ENCODE results near the gene JUND. TPM values are rescaled to one million over a fixed set of nuclear protein-coding genes. Genes with fewer than 3 reads are reported as not detected.

JUND gene
- total RNA-seq, 2 donors from 2014 or later = 521 to 844 TPM

GRCh38 chr19:18301718-18302111 lies 20.3 kb upstream of the JUND start:
- no peaks in the 10 kb centered on the region for H3K9me3 ChIP-seq
- no peaks in the 10 kb centered on the region for H3K27me3 ChIP-seq (replicated peaks; ENCODE audit: insufficient read depth)
- no peak overlapping the region for H3K4me3 ChIP-seq
- peaks cover 5% of the 10 kb centered on the region for H3K4me1 ChIP-seq (replicated peaks)
- no peaks in the 10 kb centered on the region for H3K36me3 ChIP-seq
- intact Hi-C loops (cut with DNase I) = no loop called here
- no peak for TF ChIP-seq POLR2AphosphoS5 (IDR thresholded peaks at IDR 0.05)
- TF ChIP-seq, protein P1, sequence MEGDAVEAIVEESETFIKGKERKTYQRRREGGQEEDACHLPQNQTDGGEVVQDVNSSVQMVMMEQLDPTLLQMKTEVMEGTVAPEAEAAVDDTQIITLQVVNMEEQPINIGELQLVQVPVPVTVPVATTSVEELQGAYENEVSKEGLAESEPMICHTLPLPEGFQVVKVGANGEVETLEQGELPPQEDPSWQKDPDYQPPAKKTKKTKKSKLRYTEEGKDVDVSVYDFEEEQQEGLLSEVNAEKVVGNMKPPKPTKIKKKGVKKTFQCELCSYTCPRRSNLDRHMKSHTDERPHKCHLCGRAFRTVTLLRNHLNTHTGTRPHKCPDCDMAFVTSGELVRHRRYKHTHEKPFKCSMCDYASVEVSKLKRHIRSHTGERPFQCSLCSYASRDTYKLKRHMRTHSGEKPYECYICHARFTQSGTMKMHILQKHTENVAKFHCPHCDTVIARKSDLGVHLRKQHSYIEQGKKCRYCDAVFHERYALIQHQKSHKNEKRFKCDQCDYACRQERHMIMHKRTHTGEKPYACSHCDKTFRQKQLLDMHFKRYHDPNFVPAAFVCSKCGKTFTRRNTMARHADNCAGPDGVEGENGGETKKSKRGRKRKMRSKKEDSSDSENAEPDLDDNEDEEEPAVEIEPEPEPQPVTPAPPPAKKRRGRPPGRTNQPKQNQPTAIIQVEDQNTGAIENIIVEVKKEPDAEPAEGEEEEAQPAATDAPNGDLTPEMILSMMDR (IDR thresholded peaks at IDR 0.05) = no peak
- no peak for TF ChIP-seq POLR2A (IDR thresholded peaks at IDR 0.05)
- DNase-seq (ENCODE audit: low spot score) = no peak
- WGBS = 52% methylated on average over 4 of the region's 4 CpGs
- no peak overlapping the region for H3K27ac ChIP-seq

DNA sequence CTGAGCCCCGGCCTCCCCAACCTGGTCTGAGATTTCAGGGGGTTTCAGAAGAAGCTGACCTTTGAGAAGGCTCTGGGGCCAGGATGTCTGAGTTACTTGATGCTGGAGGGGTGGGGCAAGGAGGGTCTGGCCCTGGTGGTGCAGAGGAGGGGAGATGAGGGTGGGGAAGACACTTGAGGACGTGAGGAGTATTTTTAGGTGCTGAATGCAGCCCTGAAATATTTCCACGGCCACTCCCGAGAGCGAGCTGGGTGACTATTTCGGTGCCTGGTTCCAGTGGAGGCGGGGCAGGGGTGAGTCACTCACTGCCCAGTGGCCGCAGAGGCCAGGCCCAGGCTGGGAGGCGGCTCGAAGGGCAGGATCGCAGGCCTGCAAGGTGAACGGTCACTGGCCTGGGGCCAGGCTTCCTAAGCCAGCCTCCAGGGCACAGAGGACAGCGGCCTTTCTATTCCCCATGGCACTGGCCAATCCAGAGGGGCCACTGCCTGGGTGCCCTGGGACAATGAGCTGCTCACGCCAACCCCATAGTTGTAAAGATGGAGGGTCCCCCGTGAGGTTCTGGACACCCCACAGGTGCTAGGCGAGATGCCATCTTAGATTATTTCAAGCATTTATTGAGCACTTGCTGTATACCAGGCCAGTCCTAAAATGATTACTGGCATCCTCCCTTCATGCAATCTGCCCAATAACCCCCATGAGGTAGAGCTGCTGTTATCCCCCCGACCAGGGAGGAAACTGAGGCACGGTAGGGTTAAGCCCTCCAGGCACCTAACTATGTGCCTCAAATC lies 19.7 kb upstream of the JUND start:
- intact Hi-C loops (cut with DNase I) = no loop called here
- DNase-seq (ENCODE audit: low spot score) = no peak
- no peaks in the 10 kb centered on the region for H3K27me3 ChIP-seq (replicated peaks; ENCODE audit: insufficient read depth)
- no peak overlapping the region for H3K27ac ChIP-seq
- H3K4me3 ChIP-seq = no peak overlapping the region
- no peaks in the 10 kb centered on the region for H3K9me3 ChIP-seq
- H3K4me1 ChIP-seq (replicated peaks) = peaks cover 5% of the 10 kb centered on the region
- WGBS = 50% methylated on average over 18 of the region's 18 CpGs
- H3K36me3 ChIP-seq = no peaks in the 10 kb centered on the region
- TF ChIP-seq POLR2A (IDR thresholded peaks at IDR 0.05) = no peak
- peak; percentile 23 for TF ChIP-seq POLR2AphosphoS5 (IDR thresholded peaks at IDR 0.05)

GRCh38 chr19:18299654-18300053 lies 18.2 kb upstream of the JUND start:
- H3K36me3 ChIP-seq = no peaks in the 10 kb centered on the region
- no peak for DNase-seq (ENCODE audit: low spot score)
- H3K4me3 ChIP-seq = no peak overlapping the region
- WGBS = 90% methylated on average over 9 of the region's 9 CpGs
- no peaks in the 10 kb centered on the region for H3K9me3 ChIP-seq
- H3K27me3 ChIP-seq (replicated peaks; ENCODE audit: insufficient read depth) = no peaks in the 10 kb centered on the region
- intact Hi-C loops (cut with DNase I) = no loop called here
- no peak overlapping the region for H3K27ac ChIP-seq
- TF ChIP-seq, protein P1 (IDR thresholded peaks at IDR 0.05) = no peak
- TF ChIP-seq POLR2A (IDR thresholded peaks at IDR 0.05) = no peak
- no peak for TF ChIP-seq POLR2AphosphoS5 (IDR thresholded peaks at IDR 0.05)
- no peaks in the 10 kb centered on the region for H3K4me1 ChIP-seq (replicated peaks)

DNA sequence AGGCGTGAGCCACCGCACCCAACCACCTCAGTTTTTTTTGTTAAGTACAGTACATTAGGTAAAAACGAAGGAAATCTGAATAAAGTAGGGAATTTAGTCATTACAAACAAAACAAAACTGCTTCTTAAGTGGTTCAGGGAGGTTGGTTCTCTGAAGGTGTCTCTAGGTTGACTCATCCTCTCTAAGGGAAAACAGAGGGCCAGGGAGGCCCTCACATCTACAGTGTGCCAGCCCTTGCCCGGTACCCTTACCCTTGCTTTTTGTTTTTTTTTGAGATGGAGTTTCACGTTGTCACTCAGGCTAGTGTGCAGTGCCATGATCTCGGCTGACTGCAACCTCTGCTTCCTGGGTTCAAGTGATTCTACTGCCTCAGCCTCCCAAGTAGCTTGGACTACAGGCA lies 17.2 kb upstream of the JUND start:
- no peaks in the 10 kb centered on the region for H3K4me1 ChIP-seq (replicated peaks)
- intact Hi-C loops (cut with DNase I) = no loop called here
- no peaks in the 10 kb centered on the region for H3K9me3 ChIP-seq
- DNase-seq (ENCODE audit: low spot score) = no peak
- TF ChIP-seq POLR2A (IDR thresholded peaks at IDR 0.05) = no peak
- no peak for TF ChIP-seq POLR2AphosphoS5 (IDR thresholded peaks at IDR 0.05)
- TF ChIP-seq, protein P1 (IDR thresholded peaks at IDR 0.05) = no peak
- H3K27ac ChIP-seq = no peak overlapping the region
- H3K4me3 ChIP-seq = no peak overlapping the region
- 72% methylated on average over 6 of the region's 6 CpGs for WGBS
- H3K36me3 ChIP-seq = no peaks in the 10 kb centered on the region
- H3K27me3 ChIP-seq (replicated peaks; ENCODE audit: insufficient read depth) = no peaks in the 10 kb centered on the region

GRCh38 chr19:18297308-18297707 lies 15.9 kb upstream of the JUND start:
- Histone ChIP-seq H3K4me1 (replicated peaks) (no peaks in the 10 kb centered on the region), H3K9me3 (no peaks in the 10 kb centered on the region), H3K36me3 (no peaks in the 10 kb centered on the region), H3K4me3 (no peak overlapping the region), H3K27me3 (replicated peaks; ENCODE audit: insufficient read depth) (no peaks in the 10 kb centered on the region), H3K27ac (no peak overlapping the region)
- no peak for DNase-seq (ENCODE audit: low spot score)
- no peak for TF ChIP-seq POLR2AphosphoS5 (IDR thresholded peaks at IDR 0.05)
- no peak for TF ChIP-seq POLR2A (IDR thresholded peaks at IDR 0.05)
- TF ChIP-seq, protein P1 (IDR thresholded peaks at IDR 0.05) = no peak
- intact Hi-C loops (cut with DNase I) = no loop called here
- 54% methylated on average over 4 of the region's 4 CpGs for WGBS

Measured in prostate gland (tissue), 2 donors.